ENCODE measurements around the gene GABARAP.

GABARAP gene

DNA sequence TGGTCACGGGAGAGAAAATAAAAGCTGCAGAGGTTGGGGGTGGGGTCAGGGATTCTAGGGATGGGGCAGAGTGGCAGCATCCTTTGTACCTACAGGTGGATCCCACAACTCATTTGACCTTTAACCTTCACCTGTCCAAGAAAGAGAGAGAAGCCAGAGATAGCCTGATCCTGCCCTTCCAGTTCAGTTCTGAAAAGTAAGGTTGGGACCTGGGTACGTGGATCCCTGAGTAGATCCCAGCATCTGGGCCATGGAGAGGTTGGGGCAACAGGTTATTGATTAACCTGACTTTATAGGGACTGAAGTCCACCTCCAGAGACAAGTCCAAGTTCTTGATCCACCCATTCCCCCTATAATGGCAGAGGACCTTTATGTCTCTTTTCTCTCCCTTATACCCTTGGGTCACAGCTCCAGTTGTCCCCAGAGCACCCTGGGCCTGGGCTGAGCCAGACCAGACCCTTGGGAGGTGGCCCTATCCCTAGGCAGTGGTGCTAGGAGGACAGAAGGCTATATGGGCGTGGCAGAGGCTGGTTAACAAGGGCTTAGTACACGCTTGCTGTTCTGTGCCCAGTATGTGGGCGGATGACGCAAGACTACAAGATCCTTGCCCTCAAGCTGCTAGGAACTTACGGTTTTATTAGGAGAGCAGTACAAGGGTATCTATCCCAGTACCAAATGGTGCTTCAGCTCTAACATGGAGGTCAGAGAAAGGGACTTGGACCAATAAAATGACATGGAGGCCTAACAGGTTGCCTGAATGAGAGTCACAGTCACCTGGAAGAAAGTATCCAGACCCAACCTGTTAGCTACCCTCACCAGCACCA is 16.7 kb upstream of the GABARAP start:
- Mint-ChIP-seq H3K9me3 (no peaks in the 10 kb centered on the region), H3K36me3 (ENCODE audit: low read depth) (peaks cover 42% of the 10 kb centered on the region), H3K4me3 (no peak overlapping the region), H3K27ac (no peak overlapping the region), H3K4me1 (peaks cover 26% of the 10 kb centered on the region), H3K27me3 (ENCODE audit: low read depth, poor library complexity) (peaks cover 53% of the 10 kb centered on the region)
- DNase-seq, result no peak
- TF ChIP-seq, protein P1, sequence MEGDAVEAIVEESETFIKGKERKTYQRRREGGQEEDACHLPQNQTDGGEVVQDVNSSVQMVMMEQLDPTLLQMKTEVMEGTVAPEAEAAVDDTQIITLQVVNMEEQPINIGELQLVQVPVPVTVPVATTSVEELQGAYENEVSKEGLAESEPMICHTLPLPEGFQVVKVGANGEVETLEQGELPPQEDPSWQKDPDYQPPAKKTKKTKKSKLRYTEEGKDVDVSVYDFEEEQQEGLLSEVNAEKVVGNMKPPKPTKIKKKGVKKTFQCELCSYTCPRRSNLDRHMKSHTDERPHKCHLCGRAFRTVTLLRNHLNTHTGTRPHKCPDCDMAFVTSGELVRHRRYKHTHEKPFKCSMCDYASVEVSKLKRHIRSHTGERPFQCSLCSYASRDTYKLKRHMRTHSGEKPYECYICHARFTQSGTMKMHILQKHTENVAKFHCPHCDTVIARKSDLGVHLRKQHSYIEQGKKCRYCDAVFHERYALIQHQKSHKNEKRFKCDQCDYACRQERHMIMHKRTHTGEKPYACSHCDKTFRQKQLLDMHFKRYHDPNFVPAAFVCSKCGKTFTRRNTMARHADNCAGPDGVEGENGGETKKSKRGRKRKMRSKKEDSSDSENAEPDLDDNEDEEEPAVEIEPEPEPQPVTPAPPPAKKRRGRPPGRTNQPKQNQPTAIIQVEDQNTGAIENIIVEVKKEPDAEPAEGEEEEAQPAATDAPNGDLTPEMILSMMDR (IDR thresholded peaks at IDR 0.05), result no peak

DNA sequence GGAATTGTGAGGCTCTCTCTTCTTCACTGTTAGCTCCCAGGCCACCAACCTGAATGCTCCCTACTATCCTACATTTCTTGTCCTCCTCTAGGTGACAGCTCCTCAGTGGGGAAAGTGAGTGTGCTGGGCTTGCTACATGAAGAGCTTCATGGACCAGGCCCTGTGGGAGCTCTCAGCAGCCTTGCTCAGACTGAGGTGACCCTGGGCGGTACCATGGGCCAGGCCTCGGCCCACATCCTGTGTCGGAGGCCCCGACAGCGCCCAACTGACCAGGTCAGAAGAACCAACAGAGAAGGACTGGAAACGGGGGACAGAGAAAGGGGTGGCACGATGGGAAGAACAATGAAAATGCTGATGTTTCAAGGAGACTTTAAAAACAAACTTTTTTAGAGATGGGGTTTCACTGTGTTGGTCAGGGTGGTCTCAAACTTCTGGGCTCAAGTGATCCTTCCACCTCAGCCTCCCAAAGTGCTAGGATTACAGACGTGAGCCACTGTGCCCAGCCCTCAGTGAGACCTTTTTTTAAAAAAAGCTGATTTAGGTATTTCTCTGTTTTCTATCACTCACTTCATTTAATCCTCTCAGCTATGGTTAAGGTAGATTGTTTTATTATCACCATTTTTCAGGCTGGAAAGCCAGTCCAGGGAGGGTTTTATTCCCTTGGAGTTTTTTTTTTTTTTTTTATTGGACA is 14.7 kb upstream of the GABARAP start:
- no peak overlapping the region for H3K27ac Mint-ChIP-seq
- H3K4me1 Mint-ChIP-seq, result peaks cover 25% of the 10 kb centered on the region

DNA sequence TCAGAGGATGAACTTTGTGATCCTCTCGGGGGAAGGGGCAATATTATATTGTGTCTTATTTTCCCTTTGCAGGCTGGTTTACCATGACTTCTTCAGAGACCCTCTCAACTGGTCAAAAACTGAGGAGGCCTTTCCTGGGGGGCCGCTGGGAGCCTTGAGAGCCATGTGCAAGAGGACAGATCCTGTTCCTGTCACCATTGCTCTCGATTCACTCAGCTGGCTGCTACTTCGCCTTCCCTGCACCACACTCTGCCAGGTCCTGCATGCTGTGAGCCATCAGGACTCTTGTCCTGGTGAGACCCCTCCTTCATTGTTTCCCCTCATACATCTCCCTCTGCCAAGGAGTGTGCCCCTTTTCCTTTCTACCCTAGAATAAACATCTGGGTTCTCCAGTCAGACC is 12.3 kb upstream of the GABARAP start:
- peaks cover 10% of the 10 kb centered on the region for H3K27me3 Mint-ChIP-seq (ENCODE audit: low read depth, poor library complexity)
- peak overlapping the region; percentile 69 for H3K4me3 Mint-ChIP-seq
- H3K9me3 Mint-ChIP-seq, result no peaks in the 10 kb centered on the region
- peaks cover 39% of the 10 kb centered on the region for H3K4me1 Mint-ChIP-seq
- DNase-seq, result no peak
- no peak overlapping the region for H3K27ac Mint-ChIP-seq
- H3K36me3 Mint-ChIP-seq (ENCODE audit: low read depth), result peaks cover 45% of the 10 kb centered on the region
- TF ChIP-seq, protein P1 (IDR thresholded peaks at IDR 0.05), result no peak

More for the DNA sequence above, 14.7 kb upstream of the GABARAP start:
- H3K9me3 Mint-ChIP-seq, result no peaks in the 10 kb centered on the region
- H3K4me3 Mint-ChIP-seq, result no peak overlapping the region
- no peak for DNase-seq
- peaks cover 33% of the 10 kb centered on the region for H3K27me3 Mint-ChIP-seq (ENCODE audit: low read depth, poor library complexity)
- peaks cover 51% of the 10 kb centered on the region for H3K36me3 Mint-ChIP-seq (ENCODE audit: low read depth)
- TF ChIP-seq, protein P1 (IDR thresholded peaks at IDR 0.05), result no peak

DNA sequence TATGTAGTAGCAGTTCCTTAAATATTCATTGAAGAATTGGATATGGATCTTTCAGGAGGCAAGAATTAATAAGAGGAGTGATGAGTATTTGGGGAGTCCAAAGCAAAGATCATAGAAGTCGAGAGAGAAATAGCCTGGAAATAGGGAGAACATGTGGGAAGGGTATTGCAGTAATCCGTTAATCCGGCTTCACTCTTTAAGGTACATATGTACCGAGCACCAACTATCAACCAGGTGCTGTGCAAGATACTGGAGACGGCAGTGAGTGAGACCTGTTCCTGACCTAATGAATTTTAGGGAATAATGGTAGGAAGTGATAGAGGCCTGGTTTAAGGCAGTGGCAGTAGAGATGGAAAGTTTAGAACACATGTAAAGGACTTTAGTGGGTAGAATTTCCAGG is 10.8 kb upstream of the GABARAP start:
- Mint-ChIP-seq H3K27ac (peak overlapping the region; percentile 100), H3K36me3 (ENCODE audit: low read depth) (peaks cover 31% of the 10 kb centered on the region), H3K4me3 (peak overlapping the region; percentile 98), H3K4me1 (peaks cover 51% of the 10 kb centered on the region), H3K9me3 (no peaks in the 10 kb centered on the region), H3K27me3 (ENCODE audit: low read depth, poor library complexity) (peaks cover 2% of the 10 kb centered on the region)
- no peak for DNase-seq
- TF ChIP-seq, protein P1 (IDR thresholded peaks at IDR 0.05), result no peak

DNA sequence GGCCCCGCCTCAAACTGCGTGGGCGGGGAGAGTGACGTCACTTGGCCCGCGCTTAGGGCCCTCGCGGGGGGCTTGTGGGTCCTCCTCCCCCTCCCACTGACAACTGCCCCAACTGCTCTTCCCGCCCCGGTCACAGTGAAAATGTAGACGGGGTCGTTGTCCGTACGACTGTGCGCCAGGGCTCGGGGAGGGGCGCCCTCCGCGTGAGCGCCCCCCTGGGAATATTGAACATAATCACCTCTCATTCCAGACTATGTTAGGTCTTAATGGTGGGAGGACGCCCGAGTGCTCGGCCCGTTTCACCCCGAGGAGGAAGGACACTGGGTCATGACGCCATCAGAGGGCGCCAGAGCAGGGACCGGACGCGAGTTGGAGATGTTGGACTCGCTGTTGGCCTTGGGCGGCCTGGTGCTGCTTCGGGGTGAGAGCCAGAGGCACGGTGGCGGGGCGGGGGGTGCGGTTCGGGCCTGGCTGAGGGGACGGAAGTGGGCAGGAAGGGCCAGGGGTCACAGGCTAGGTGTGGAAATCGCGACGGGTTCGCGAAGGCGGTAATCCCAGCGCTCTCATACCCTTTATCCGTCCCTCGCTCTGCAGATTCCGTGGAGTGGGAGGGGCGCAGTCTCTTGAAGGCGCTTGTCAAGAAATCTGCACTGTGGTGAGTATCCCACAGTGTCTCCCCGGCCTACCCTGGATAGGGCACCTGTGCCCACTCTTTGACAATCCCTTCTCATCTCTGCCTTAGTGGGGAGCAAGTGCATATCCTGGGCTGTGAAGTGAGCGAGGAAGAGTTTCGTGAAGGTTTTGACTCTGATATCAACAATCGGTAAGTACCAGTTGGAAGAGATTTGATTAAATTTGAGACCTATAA is 10.2 kb upstream of the GABARAP start, which contains the start of gene ELP5:
Gene ELP5, plus strand, starts transcription at position 40 of the 868 bp plus-strand sequence. Its CDS starts 336 bp downstream, at position 376.
- H3K36me3 Mint-ChIP-seq (ENCODE audit: low read depth), result peaks cover 29% of the 10 kb centered on the region
- peaks cover 51% of the 10 kb centered on the region for H3K4me1 Mint-ChIP-seq
- TF ChIP-seq, protein P1 (IDR thresholded peaks at IDR 0.05), result no peak
- no peaks in the 10 kb centered on the region for H3K9me3 Mint-ChIP-seq
- peak within 1 kb of the TSS; percentile 98 for H3K4me3 Mint-ChIP-seq
- DNase-seq, result peak; percentile 94
- H3K27ac Mint-ChIP-seq, result peak within 1 kb of the TSS; percentile 100
- H3K27me3 Mint-ChIP-seq (ENCODE audit: low read depth, poor library complexity), result peaks cover 2% of the 10 kb centered on the region

All from nephron progenitor cell (in vitro differentiated cells).